GM19468 (cell line): Measurements from ENCODE around the gene SEZ6.

Experiments
- ATAC-seq: cut with Tn5 transposase; IDR thresholded peaks from one replicate; pipeline ENCODE4 v1.9.1; 2021; ENCODE audit warnings: mild to moderate bottlenecking, moderate library complexity, moderate number of reproducible peaks; ENCODE audit not compliant: unreplicated experiment; ENCODE audit errors: extremely low read depth

Gene SEZ6

GRCh38 chr17:29005936-29006511 is at the start of gene SEZ6:
Gene SEZ6 (minus strand): TSS chr17:29006033. CDS start chr17:29005869, 164 bp downstream.
- no peak for ATAC-seq

GRCh38 chr17:29054835-29055234 is 49.0 kb upstream of the SEZ6 start:
- ATAC-seq, result no peak

- no peak for ATAC-seq
Observed at GRCh38 chr17:29051731-29052130, 45.9 kb upstream of the SEZ6 start.

- ATAC-seq, result no peak
Observed at GRCh38 chr17:29051194-29051593, 45.4 kb upstream of the SEZ6 start.

GRCh38 chr17:29050176-29050575 is 44.3 kb upstream of the SEZ6 start:
- no peak for ATAC-seq

GRCh38 chr17:29049541-29050145 is 43.8 kb upstream of the SEZ6 start:
- no peak for ATAC-seq

- ATAC-seq, result no peak
Observed at GRCh38 chr17:29048440-29049368, 42.9 kb upstream of the SEZ6 start.

- ATAC-seq, result no peak
Observed at GRCh38 chr17:29046473-29046839, 40.6 kb upstream of the SEZ6 start.

GRCh38 chr17:29045734-29046472 is 40.1 kb upstream of the SEZ6 start:
- no peak for ATAC-seq

- no peak for ATAC-seq
Observed at GRCh38 chr17:29045026-29045425, 39.2 kb upstream of the SEZ6 start.

GRCh38 chr17:29043539-29044145 is 37.8 kb upstream of the SEZ6 start:
- no peak for ATAC-seq

- ATAC-seq, result no peak
Observed at GRCh38 chr17:29042679-29043538, 37.1 kb upstream of the SEZ6 start, which contains the start of gene PIPOX. Gene PIPOX (plus strand): TSS chr17:29043141. CDS start chr17:29043226, 85 bp downstream.

- no peak for ATAC-seq
Observed at GRCh38 chr17:29042026-29042678, 36.3 kb upstream of the SEZ6 start.

- no peak for ATAC-seq
Observed at GRCh38 chr17:29041571-29041970, 35.7 kb upstream of the SEZ6 start.

- ATAC-seq, result no peak
Observed at GRCh38 chr17:29041091-29041490, 35.3 kb upstream of the SEZ6 start.

- ATAC-seq, result no peak
Observed at GRCh38 chr17:29039764-29040598, 34.1 kb upstream of the SEZ6 start.

GRCh38 chr17:29038085-29038795 is 32.4 kb upstream of the SEZ6 start:
- ATAC-seq, result no peak
